Ureter (tissue), 1 donor: ENCODE results near the gene LSM3. TPM values are rescaled to one million over a fixed set of nuclear protein-coding genes. Genes with fewer than 3 reads are reported as not detected.
A peak's percentile ranks its signal among the peaks of the same experiment; 100 is the strongest.

Source experiments
- DNase-seq: peaks from one replicate; pipeline ENCODE4 v3.0.0-alpha.2; 2020; ENCODE audit warnings: low spot score
- total RNA-seq: library from RNA; stranded (reverse); gene quantifications from one replicate; pipeline ENCODE4 v1.2.4, GENCODE V29; 2023
- donor health status: DM: yes; HTN: yes; CAD: no.

LSM3 gene
- total RNA-seq, 1 donor from 2014 or later, result 11.4 TPM

GRCh38 chr3:14143271-14144225 is 35.1 kb upstream of the LSM3 start:
- DNase-seq, result no peak

- DNase-seq, result peak; percentile 86
Observed at GRCh38 chr3:14144423-14145075, 34.1 kb upstream of the LSM3 start.

GRCh38 chr3:14145236-14145635 is 33.4 kb upstream of the LSM3 start:
- DNase-seq, result peak; percentile 40

- DNase-seq, result peak; percentile 43
Observed at GRCh38 chr3:14145670-14146380, 32.8 kb upstream of the LSM3 start.

- no peak for DNase-seq
Observed at GRCh38 chr3:14146381-14147065, 32.1 kb upstream of the LSM3 start.

GRCh38 chr3:14147066-14147435 is 31.6 kb upstream of the LSM3 start:
- DNase-seq, result no peak

GRCh38 chr3:14147617-14148016 is 31.0 kb upstream of the LSM3 start:
- DNase-seq, result peak; percentile 40

- DNase-seq, result peak; percentile 41
Observed at GRCh38 chr3:14148041-14148985, 30.3 kb upstream of the LSM3 start.

GRCh38 chr3:14150078-14150477 is 28.5 kb upstream of the LSM3 start:
- DNase-seq, result no peak

- no peak for DNase-seq
Observed at GRCh38 chr3:14150491-14151230, 28.0 kb upstream of the LSM3 start.

- DNase-seq, result no peak
Observed at GRCh38 chr3:14151471-14152083, 27.0 kb upstream of the LSM3 start.

- DNase-seq, result no peak
Observed at GRCh38 chr3:14152233-14152962, 26.2 kb upstream of the LSM3 start.

GRCh38 chr3:14152963-14153355 is 25.7 kb upstream of the LSM3 start:
- no peak for DNase-seq

- DNase-seq, result no peak
Observed at GRCh38 chr3:14153663-14154062, 25.0 kb upstream of the LSM3 start.

GRCh38 chr3:14154276-14154675 is 24.3 kb upstream of the LSM3 start:
- DNase-seq, result no peak

- DNase-seq, result no peak
Observed at GRCh38 chr3:14154895-14155440, 23.6 kb upstream of the LSM3 start.

GRCh38 chr3:14156201-14156600 is 22.4 kb upstream of the LSM3 start:
- DNase-seq, result no peak

GRCh38 chr3:14156843-14157561 is 21.6 kb upstream of the LSM3 start:
- no peak for DNase-seq
